ENCODE results near the gene IDH3G.
A peak's percentile ranks its signal among the peaks of the same experiment; 100 is the strongest.

DNA sequence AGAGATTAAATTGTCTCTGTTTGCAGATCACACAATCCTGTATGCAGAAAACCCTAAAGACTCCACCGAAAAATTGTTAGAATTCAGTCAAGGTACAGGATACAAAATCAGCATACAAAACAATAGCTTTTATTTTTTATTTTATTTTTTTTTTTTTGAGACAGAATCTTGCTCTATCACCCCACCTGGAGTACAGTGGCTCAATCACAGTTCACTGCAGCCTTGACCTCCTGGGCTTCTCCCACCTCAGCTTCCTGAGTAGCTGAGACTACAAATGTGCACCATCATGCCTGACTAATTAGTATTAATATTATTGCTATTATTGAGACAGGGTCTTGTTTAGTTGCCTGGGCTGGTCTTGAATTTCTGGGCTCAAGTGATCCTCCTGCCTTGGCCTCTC lies 39.0 kb downstream of the IDH3G start:
- TF ChIP-seq L3MBTL2 (conservative IDR thresholded peaks at IDR 0.05) (no peak), ELF4 (IDR thresholded peaks at IDR 0.05) (no peak), SUZ12 (IDR thresholded peaks at IDR 0.05) (no peak), TARDBP (IDR thresholded peaks at IDR 0.05) (no peak), SP1 (IDR thresholded peaks at IDR 0.05) (no peak), ARNT (IDR thresholded peaks at IDR 0.05) (no peak), FOXM1 (IDR thresholded peaks at IDR 0.05; ENCODE audit: borderline replicate concordance) (no peak), ZNF384 (IDR thresholded peaks at IDR 0.05) (peak; percentile 17; the same call in 1 of the 2 replicates), FOXK2 (IDR thresholded peaks at IDR 0.05) (no peak), LEF1 (IDR thresholded peaks at IDR 0.05; ENCODE audit: borderline replicate concordance) (no peak)
